ENCODE results near the gene SCN2A.

Gene SCN2A

GRCh38 chr2:165425556-165425955, 186.3 kb downstream of the SCN2A start:
- FAIRE-seq = no peak

- FAIRE-seq = no peak
Observed at GRCh38 chr2:165427686-165428085, 188.5 kb downstream of the SCN2A start.

- no peak for FAIRE-seq
Observed at GRCh38 chr2:165428926-165429325, 189.7 kb downstream of the SCN2A start.

GRCh38 chr2:165431014-165431413, 191.8 kb downstream of the SCN2A start:
- FAIRE-seq = no peak

- FAIRE-seq = no peak
Observed at GRCh38 chr2:165432234-165432966, 193.2 kb downstream of the SCN2A start.

- no peak for FAIRE-seq
Observed at GRCh38 chr2:165434865-165435496, 195.8 kb downstream of the SCN2A start.

- FAIRE-seq = no peak
Observed at GRCh38 chr2:165435611-165436010, 196.4 kb downstream of the SCN2A start.

GRCh38 chr2:165436559-165436958, 197.3 kb downstream of the SCN2A start:
- FAIRE-seq = no peak

- FAIRE-seq = no peak
Observed at GRCh38 chr2:165440367-165440766, 201.2 kb downstream of the SCN2A start.

Data from islet of Langerhans (tissue), 1 donor.